GM04503 (cell line): ENCODE measurements around the gene CACNB1.
"Not testable (repeated sequence)": the region's sequence is repeated elsewhere in the genome, so short reads cannot be mapped to it uniquely, and the experiment has no call there.

Source experiments
- DNase-seq: peaks from one replicate; pipeline ENCODE4 v3.0.0-alpha.2; 2012; ENCODE audit warnings: low read depth

The CACNB1 gene

DNA sequence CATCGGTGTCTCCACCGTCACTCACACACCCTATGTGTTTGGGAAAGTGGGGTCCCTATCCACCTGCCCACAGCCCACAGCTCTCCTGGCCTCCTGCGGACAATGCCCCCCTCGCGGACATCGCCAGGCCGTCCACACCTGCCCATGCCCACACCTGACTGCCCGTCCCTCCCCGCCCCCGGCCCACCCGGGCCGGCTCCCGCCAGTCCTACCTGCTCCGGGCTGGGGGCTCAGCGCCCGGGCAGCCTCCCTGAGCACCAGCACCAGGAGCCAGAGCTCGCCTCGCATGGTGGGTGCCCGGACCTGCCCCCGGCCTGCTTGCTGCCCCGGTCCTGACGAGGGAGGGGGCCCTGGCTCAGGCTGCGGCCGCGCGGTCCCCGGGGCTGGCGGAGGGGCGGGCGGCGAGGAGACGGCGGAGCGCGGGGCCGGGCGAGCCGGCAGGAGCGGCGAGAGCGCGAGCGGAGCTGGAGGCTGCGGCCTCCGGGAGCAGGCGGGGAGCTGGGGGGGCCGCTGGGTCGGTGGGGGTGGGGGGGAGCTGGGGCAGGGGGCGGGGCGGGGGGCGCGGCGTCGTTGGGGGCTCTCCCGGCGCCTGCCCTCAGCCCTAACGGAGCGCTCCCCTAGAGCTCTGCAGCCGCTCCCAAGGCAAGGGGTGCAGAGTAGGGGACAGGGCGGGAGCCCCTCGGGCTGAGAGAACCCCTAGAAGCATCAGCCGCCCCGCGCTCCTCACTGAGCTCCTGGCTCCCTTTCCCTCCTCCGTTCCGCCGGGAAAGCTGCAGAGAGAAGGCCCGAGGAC lies 46.1 kb downstream of the CACNB1 start, which contains the start of gene PLXDC1:
Gene PLXDC1 (minus strand): TSS at position 488 of the 793 bp plus-strand sequence. CDS start 200 bp downstream, at position 288.
- DNase-seq = no peak

DNA sequence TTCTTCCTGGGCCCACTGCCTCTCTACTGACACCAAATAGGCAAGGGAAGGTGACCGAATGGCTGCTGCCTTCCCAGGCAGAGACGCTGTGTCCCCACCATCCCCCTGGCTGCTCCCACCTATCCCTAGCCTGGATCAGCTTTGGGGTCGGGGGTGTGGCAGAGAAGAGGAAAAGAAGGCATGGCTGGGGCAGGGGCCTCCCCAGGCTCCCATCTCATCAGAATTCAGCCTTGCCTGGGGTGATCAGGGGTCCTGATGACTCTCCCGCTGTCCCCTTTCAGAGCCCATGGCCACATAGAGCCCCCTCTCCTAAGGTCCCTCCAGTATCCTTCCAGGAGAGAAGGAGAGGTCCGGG lies 46.7 kb downstream of the CACNB1 start:
- no peak for DNase-seq

DNA sequence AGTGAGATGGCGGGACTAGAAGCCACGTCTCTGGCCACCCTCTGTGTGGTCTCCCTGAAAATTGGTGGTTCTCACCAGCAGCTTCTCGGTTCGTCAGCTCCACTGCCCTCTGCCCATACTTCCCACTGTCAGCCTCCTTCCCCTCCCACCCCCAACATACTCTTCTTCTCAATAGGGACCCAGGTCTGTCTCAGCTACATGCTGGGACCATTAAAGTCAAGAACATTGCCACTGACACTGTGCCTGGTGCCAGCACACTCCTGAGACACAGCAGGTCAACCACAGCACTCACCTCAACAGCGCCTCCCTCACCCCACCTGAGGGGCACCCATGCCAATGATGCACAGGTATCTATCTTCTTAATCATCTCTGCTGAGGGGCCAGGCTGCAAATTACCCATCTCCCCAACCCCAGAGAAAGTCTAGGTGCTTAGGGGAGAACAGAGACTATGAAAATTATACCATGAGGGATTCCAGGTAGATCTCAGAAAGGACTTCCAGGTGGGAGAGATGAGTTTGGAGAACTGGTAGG lies 47.3 kb downstream of the CACNB1 start:
- no peak for DNase-seq

DNA sequence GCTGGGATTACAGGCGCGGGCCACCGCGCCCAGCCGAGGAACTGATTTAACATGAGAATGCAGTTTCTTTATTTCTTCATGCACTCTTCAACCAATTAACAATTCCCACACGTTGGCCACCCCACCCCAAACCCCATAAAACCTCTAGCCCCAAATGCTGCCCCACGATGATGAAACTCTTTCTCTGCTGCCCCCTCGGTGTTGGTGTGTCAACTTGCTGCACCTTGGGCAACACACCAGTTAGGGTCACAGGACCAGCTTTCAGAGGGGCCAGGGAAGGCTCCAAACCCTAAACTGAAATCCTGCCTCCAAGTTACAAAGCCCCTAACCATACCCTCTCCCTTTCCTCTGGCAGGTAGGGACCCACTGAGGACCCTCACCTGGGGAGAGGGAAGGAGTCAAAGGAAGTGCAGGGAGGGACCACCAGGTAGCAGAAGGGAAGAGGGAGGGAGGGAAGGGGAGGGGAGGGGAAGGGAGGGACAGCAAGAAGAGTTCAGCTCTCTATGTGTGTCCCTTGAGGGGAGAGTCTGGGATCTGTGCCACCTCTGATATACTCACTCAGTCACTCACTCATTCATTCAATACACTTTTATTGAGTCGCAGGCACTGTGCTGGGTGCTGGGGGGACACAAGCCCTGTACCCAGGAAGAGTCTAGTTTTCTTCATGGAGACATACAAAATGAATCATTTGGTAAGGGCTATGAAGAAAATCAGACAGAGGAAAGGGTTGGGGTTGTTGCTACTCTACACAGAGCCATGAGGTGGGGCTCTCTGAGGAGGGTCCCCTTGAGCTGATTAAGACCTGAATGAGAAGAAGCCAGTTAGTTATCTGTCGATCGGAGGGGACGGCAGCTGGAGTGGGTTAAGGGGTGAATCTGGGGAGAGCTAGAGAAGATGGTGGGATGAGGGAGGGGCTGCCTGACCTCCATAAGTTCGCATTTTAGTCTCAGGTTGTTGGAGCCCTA lies 50.0 kb downstream of the CACNB1 start:
- DNase-seq = no peak

DNA sequence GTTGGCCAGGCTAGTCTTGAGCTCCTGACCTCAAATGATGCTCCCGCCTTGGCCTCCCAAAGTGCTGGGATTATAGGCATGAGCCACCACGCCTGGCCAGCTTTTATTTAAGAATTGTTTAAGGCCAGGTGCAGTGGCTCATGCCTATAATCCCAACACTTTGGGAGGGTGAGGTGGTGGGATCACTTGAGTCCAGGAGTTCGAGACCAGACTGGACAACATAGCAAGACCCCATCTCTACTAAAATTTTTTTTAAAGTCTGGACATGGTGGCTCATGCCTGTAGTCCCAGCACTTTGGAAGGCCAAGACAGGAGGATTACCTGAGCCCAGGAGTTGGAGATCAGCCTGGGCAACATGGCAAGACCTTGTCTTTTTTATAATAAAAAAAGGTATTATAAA lies 51.2 kb downstream of the CACNB1 start:
- DNase-seq = no peak

DNA sequence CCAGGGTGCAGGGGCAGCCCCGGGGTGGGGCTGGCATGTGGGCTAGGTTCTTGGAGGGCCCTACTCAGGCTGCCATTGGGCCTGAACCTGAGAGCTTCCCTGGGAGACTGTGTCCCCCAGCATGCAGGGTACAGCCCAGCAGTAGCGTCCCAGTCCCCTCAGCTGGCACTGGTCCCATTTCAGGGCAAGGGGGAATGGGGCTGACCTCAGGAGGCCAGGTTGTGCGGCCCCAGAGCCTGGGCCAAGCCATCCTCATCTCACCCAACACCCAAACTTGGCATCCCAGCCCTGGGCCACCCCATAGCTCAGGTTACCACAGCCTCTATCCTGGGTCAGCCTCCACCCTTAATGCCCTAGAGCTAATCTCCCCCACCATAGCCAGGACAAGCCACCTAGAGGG lies 52.3 kb downstream of the CACNB1 start:
- DNase-seq = no peak

DNA sequence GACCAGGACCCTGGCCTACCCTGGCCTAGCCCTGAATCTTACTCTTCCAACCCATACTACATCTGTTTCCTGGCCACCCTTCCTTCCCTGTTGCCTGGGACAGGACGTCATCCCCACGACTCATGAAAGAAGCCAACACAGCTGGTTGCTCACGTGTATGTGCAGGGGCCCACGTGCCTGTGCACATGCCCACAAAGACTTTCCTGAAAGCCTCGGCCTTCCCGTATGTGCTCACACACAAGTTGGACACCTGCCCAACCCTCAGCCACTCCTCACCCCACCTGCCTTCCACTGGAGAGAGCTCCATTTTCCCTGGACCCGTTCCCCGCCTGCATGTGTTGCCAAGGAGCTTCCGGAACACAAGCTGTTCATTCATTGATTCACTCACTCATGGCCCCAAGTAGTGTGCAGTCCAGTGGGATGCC lies 53.0 kb downstream of the CACNB1 start:
- DNase-seq = no peak

DNA sequence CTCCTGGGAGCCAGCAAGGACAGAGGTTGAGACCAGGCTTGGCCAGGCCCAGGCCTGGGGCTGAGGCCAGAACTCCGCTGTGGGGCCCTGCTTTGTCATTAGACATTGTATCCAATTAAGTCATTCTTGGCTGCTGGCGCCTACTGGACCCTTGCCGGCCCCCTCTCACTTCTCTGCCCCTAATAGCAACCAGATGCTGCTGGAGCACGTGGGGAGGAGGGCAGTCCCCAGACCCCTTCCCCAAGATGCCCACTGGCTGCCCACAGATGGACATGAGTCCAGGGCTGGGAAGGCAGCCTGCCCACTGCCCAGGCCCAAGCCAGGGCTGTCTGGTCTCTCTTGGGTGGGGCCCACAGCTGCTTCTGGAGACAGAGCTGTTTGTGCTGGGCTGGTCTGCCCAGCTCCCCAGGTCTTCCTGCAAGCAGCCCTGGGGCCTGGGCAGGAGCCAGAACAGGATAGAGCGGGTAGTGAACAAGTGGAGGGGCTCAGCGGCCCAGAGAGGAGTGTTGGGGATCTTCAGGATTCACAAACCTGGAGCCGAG lies 53.8 kb downstream of the CACNB1 start:
- DNase-seq = no peak

DNA sequence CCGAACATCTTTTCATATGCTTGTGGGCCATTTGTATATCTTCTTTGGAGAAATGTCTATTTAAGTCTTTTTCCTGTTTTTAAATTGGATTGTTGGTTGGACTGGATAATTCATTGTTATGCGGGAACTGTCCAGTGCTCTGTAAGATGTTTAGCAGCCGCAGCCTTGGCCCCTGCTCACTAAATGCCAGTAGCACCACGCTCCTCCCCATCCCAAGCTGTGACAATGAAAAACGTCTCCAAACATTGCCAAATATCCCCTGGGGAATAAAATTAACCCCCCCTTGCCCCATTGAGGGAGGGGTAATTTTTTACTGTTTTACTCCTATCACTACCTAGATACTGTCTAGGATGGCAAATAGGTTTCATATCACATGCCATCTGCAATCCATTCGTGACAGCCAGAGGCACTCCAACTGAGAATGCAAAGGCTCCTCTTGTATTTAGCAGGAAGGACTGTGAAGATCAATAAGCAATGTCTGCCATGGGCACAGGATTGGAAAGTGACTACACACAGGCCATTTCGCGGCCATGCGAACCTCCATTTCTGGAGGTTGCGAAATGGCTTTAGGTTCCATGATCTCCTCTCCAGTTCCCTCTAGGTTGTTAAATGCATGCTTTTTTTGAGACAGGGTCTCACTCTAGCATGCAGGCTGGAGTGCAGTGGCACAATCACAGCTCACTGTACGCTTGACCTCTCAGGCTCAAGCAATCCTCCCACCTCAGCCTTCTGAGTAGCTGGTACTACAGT lies 55.4 kb downstream of the CACNB1 start:
- no peak for DNase-seq

DNA sequence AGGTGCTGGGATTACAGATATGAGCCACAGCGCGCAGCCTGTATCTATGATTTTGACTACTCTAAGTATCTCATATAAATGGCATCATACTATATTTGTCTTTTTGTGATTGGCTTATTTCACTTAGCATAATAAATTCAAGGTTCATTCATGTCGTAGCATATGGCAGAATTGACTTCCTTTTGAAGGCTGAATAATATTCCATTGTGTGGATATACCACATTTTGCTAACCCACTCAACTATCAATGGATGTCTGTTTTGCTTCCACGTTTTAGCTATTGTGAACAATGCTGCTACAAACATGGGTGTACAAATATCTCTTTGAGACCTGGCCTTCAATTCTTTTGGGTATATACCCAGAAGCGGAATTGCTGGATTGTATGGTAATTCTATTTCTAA lies 56.2 kb downstream of the CACNB1 start:
- no peak for DNase-seq

DNA sequence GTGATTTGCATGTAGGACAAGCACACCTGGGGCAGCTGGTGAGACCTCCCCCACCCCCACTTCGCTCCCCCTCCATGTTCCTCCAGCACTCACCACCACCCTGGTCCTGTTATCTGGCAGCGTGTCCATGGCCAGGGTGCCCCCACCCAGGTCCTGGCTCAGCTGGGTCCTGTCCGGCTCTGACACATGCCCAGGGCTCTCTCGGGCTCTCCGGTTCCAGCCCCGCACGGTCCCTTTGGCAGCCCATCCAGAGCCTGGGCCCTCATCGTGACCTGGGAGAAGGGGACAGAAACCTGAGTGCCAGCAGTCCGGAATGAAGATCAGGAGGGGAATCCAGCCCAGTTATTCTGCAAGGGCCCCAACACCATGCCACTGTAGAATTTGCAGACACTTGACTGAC lies 57.9 kb downstream of the CACNB1 start:
- no peak for DNase-seq

DNA sequence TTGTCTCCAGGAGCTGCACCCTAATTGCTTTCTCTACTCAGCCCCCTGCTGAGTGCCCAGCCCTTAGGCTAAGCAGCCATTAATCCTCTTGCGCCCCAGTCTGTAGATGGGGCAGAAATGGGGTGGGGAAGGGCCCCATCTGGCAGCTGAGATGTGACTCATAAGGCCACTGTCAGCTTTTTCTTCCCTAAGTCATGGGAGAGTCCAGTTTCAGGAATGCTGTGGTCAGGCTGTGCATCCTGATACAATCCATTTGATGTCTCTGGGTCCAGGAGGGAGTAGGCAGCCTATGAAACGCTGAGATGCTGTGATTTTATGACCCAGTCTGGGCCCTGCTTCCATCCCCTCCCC lies 58.3 kb downstream of the CACNB1 start:
- DNase-seq = peak; percentile 86

DNA sequence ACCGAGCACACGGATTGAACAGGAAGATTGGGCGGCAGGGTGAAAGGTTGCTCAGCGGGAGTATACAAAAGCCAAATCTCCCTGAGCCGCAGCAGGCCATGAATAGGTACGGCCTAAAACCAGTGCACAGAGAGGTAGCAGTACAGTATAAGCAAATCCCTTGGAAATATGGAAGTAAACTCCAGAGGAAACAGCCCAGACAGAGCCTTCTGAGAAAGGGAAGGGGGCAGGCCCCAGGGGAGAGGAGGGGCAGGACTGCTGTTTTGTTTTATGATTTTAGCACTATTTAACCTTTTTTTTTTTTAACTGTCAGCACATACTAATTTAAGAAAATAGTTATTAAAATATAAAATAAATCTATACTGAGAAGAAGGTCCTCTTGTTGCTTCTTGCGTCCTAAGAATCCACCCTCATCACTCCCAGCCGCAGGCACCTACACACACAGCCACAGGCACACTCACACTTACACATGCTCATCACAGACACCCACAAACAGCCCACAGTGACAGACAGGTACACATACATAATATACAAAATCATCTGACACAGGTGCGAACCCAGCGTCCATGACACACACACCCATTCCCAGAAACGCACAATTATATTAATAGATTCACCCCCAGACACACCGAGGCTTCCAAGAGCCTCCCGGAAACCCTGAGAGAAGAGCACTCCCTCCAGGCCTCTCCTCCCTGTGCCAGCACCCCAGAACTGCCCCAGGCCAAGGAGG lies 58.9 kb downstream of the CACNB1 start:
- DNase-seq = no peak

DNA sequence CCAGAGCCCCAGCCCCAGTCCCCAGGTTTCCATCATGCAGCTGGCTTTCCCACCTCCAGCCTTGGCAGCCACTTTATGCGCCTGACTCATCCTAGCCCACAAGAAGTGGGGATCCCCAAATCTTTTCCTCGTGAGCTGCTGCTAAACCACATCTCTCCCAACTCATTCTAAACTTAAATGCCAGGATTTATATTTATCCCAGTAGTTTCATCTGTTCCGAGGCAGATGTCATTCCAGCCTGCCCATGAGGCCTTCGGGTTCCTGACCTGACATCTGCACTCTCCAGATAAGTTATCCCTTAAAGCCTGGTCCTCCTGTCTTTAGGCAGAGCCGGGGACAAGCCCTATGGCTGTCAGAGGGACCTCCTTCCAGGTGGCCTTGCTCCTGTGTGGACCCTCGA lies 62.6 kb downstream of the CACNB1 start:
- no peak for DNase-seq

DNA sequence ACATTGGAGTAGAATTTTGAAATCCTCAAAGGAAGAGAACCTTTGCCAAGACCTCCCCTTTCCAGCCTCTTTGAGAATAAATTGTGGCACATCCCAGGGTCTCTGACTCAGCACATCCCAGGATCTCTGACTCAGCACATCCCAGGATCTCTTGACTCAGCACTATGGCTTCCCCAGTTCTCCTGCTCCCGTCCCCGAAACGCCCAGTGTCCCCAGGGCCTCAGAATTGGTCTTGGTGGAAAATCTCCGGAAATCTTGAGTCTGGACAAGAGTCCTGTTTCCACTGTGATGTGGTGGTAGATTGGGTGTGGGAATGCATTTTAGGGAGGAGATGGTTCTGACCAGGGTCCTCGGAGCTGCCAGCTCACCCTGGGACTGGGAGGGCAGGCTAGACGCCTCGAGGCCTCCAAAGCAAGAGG lies 65.3 kb downstream of the CACNB1 start:
- DNase-seq = peak; percentile 63

DNA sequence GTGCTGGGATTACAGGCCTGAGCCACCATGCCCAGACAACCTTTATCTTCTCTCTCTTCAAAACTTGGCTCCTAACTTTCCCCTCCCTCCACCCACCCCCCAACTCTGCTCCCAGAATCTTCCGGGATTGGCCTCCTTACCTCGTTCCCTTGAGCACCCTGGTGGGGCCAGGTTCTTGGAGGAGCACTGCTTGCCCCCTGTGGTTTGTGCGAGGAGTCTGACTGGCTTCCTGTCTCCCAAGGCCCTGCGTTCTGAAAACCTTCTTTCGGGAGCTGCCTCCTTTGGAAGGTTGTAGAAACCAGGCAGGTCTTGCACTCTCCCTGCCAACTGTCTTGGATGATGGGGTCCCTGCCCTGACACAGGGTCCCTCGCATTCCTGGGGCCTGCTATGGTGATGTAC lies 65.9 kb downstream of the CACNB1 start:
- DNase-seq = no peak

DNA sequence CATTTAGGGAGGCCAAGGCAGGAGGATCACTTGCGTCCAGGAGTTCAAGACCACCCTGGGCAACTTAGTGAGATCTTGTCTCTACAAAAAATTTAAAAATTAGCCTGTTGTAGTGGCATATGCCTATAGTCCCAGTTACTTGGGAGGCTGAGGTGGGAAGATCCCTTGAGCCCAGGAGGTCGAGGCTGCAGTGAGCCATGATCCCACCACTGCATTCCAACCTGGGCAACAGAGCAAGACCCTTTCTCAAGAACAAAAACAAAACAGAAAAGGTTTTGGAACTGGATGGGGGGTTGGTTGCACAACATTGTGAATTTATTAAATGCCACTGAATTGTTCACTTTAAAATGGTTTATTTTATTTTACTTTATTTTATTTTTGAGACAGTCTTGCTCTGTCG lies 67.3 kb downstream of the CACNB1 start:
- DNase-seq = no peak

DNA sequence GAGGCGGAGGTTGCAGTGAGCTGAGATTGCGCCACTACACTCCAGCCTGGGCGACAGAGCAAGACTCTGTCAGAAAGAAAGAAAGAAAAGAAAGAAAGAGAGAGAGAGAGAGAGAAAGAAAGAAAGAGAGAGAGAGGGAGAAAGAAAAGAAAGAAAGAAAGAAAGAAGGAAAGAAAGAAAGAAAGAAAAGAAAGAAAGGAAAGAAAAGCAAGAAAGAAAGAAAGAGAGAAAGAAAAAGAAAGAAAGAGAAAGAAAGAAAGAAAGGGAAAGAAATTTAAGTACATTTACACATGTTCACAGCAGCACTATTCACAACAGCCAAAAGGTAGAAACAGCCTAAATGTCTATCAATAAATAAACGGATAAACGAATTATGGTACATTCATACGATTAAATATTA lies 67.9 kb downstream of the CACNB1 start:
- DNase-seq = not testable (repeated sequence)

DNA sequence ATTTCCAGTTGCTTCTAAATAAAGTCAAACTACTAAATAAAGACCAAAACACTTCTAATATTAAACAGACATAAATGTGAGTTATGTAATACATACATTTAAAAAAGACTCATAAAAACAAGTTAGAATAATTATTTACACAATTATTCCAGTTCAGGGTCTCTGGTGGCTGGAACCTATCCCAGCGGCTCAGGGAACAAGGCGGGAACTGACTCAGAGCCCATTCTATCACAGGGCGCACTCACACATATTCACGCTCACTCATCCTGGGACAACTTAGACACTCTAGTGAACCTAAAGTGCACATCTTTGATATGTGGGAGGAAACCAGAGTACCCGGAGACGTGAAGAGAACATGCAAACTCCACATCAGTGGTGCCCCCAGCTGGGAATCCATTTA lies 71.0 kb downstream of the CACNB1 start:
- no peak for DNase-seq

DNA sequence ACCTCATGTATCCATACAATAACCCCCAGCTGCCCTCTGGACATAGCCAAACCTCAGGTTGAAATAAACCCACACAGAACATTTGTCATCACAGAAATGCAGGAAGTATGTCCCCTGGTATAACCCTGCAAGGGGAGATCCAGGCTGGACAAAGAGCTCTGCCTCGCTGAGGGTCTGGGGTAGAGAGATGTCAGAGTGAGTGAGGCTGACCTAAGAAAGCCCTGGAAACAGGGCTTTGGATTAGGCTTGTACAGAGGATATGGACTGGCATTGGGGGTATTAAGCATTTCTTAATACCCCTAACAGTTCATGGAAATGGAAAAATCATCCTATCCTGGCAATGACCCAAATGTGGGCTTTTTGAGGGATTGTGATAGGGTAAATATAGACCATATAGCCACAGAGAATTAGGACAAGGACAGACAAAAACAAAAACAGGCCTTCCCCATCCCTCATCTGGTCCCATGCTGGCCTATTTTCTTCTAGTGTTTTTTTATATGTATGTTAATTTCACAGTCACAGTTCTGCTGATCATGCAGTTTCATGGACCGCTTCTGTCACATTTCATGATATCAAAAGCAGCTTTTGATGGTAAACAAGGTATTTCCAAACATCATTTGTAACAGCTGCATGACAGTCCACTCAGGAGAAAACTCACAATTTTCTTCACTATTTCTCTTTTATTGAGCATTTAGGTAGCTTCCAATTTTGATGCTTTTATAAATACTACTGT lies 72.2 kb downstream of the CACNB1 start:
- DNase-seq = no peak

DNA sequence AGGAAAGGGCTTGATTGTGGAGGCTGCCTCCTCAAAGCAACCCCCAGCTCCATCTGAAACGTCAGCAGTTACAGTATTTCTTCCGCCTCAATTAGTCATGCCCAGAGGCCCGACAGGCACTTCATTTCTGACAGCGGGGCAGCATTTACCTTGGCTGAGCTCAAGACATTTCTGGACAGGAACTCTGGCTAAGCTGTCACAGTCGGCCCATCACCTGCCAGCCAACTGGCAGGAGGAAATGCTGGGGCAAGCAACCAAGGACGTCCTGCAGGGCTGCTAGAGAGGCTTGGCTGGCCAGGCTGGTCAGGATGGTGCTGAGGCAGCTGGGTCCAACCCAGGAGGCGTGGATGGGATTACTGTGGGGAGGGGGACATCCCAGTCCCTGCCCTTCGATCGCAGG lies 73.8 kb downstream of the CACNB1 start:
- DNase-seq = no peak
